Endothelial cell of umbilical vein (primary cell): ENCODE results near the gene EEF1AKMT3.

Experiments
- CTCF ChIP-seq, 2 donors: IDR thresholded peaks; 1 replicate in 1 of 2; 2 replicates in 1 of 2; pipeline ENCODE4 v1.5.1; 2011; ENCODE audit warnings: low read length in 2 of 2, mild to moderate bottlenecking in 2 of 2, moderate library complexity in 2 of 2, control low read depth in 1 of 2, inconsistent platforms in 1 of 2, low read depth in 1 of 2; ENCODE audit not compliant: insufficient read depth in 1 of 2; ENCODE audit errors: extremely low read depth in 1 of 2
- MYC ChIP-seq: IDR thresholded peaks from one replicate; pipeline ENCODE4 v1.6.1; 2011; ENCODE audit warnings: mild to moderate bottlenecking, low read depth, low read length
- POLR2A ChIP-seq: IDR thresholded peaks from 2 replicates; pipeline ENCODE4 v1.6.1; 2012; ENCODE audit warnings: low read depth, mild to moderate bottlenecking, control low read depth, low read length

GRCh38 chr12:57739387-57739786 lies 33.0 kb upstream of the EEF1AKMT3 start:
- TF ChIP-seq CTCF (IDR thresholded peaks at IDR 0.05; ENCODE audit: extremely low read depth in 1 of 2, insufficient read depth in 1 of 2, low read depth in 1 of 2, low read length in 2 of 2) (no peak), POLR2A (no peak), MYC (no peak)
